Activated CD4-positive, alpha-beta T cell treated with anti-CD3 and anti-CD28 coated beads for 1 hour (primary cell): ENCODE measurements around the gene HSFY2.
"Not testable (repeated sequence)": the region's sequence is repeated elsewhere in the genome, so short reads cannot be mapped to it uniquely, and the experiment has no call there.

Experiments
- DNase-seq: peaks from one replicate; pipeline ENCODE4 v3.0.0-alpha.2; 2020

The HSFY2 gene, protein sequence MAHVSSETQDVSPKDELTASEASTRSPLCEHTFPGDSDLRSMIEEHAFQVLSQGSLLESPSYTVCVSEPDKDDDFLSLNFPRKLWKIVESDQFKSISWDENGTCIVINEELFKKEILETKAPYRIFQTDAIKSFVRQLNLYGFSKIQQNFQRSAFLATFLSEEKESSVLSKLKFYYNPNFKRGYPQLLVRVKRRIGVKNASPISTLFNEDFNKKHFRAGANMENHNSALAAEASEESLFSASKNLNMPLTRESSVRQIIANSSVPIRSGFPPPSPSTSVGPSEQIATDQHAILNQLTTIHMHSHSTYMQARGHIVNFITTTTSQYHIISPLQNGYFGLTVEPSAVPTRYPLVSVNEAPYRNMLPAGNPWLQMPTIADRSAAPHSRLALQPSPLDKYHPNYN

DNA sequence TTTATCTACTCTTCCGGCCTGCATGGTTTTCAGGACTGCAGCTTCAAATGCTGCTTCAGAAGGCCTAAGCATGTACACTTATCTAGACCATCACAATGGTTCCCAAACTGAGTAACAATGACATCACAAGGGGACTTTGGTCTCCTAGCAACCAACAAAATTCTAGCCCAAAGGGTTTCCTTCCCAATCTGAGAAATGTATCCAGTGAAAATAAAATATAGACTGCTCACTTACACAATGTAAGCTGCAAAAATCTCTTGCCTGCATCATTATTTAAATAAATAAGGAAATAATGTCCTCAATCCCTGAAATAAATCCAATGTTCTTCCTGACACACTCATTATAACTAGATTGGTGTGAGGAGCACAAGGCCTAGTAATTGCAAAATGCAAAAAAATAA, at the start of gene HSFY2:
HSFY2 (minus strand) TSS at position 101 of the 400 bp plus-strand sequence. CDS start 117 bp downstream, outside the sequence.
- DNase-seq: not testable (repeated sequence)

DNA sequence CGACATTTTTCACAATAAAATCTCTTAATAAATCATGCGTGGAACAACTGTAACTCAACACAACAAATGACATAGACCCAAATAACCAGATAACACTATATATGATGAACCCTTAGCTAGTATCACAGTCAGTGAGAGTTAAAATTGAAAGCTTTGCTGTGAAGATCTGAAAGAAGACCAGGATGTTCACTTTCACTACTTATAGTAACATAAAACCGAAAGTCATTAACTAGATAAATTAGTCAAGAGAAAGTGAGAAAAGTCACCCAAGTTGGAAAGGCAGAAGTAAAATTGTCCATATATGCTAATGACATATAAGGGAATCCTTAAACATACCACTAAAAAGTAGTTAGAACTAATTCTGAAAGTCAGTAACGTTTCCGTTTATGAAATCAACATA, 42.2 kb upstream of the HSFY2 start:
- DNase-seq: not testable (repeated sequence)

DNA sequence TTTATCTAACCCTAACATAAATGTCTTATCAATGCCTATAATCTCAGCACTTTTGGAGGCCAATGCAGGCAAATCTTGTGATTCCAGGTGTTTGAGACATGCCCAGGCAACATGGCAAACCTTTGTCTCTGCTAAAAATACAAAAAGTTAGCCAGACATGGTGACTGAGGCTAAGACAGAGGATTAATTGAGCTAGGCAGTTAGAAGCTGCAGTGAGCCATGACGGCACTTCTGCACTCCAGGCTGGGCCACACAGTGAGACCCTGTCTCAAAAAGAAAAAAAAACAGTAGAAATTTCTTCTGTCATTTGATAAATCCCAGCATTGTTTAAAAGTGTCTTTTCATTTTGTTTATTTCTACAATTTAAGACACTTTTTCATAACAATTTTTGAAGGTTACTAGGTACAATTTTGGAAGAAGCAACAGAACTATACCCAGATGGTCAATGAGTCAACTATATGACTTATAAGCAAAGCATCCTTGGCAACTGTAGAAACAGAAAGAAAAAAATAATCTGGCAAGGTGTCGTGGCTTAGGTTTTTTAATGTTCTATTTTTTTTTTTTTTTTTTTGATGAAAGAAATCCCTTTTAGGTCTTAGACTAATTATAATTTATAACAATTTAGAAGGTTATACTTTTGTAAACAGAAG, 15.3 kb upstream of the HSFY2 start:
- DNase-seq: not testable (repeated sequence)

DNA sequence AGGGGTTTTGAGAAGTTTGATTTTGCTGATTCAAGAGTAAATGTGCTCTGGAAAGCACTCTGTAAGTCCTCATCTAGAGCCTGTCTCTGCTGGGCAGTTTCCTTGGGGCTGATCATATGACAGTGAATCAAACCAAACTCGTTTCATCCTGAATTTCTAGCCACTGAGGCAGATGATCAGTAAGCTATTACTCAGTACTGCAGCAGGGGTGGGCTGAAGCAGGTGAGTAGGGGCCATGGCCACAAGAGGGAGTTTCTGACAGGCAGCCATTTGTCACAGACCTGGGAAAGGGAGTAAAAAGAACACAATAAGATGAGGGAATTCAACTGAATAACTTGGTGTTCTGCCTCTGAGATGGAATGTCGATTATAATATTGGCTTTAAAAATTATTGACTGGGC, 19.5 kb downstream of the HSFY2 start:
- DNase-seq: not testable (repeated sequence)

DNA sequence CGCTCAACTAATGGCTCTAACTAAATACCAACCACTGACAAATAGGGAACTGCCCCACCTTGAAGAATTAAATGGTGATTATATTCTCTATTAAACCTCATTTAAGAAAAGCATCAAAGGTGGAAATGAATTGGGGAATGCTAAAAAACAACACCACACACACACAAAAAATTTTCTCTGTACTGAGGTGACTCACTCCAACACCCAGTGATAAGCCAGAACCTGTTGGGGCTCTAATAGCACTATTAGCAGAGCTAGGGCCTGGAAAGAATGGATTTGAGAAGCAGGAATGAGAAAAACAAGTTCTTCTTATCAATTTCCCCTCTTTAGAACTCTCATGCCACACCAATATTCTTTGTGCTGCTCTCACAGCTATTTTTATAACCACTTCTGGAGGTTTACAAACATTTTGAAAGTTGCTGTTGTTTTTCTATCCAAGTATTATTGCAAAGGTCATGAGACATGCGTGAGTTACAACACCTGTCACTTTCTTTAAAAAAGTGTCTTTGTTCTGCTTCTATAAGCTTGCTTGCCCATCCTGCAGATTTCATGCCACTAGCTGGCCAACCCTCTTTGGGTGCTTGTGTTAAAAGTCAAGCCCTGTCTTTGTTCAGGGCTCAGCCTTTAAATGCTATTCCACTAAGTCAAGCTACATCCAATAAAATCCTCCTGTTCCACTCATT, 20.3 kb downstream of the HSFY2 start:
- DNase-seq: not testable (repeated sequence)

DNA sequence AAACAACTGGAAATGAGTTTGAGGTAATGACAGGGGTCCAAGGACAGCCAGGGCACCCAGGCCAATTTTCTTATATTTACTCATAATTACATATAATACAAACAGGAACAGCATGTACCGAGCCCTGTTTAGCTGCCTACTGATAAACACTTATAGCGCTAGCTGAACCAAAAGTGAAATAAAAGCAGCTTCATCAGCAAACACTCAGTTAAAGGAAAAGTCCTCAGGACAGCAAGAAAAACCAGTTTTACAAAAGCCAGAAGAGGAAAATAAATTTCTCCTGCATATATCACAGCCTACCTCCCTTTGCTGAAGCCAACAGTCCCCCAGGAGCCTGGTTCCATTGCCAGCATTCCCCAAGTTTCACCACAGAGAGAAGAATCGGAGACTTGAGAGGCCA, 49.8 kb downstream of the HSFY2 start:
- DNase-seq: not testable (repeated sequence)
